Ishikawa (cell line): ENCODE data around the gene TMC5.
A peak's percentile ranks its signal among the peaks of the same experiment; 100 is the strongest.

ENCODE experiments used
- CEBPB ChIP-seq: IDR thresholded peaks from 2 replicates; pipeline ENCODE4 v1.6.1; 2012
- CREB1 ChIP-seq: IDR thresholded peaks from 2 replicates; pipeline ENCODE4 v1.6.1; 2012; ENCODE audit warnings: low read depth
- EGR1 ChIP-seq: IDR thresholded peaks from 2 replicates; pipeline ENCODE4 v1.6.1; 2012
- EP300 ChIP-seq: IDR thresholded peaks from 2 replicates; pipeline ENCODE4 v1.6.1; 2012; ENCODE audit warnings: borderline replicate concordance
- FOXM1 ChIP-seq: IDR thresholded peaks from 2 replicates; pipeline ENCODE4 v1.6.1; 2012; ENCODE audit warnings: low read depth, borderline replicate concordance
- MAX ChIP-seq: IDR thresholded peaks from 2 replicates; pipeline ENCODE4 v1.6.1; 2012
- NFIC ChIP-seq: IDR thresholded peaks from 2 replicates; pipeline ENCODE4 v1.6.1; 2012
- RAD21 ChIP-seq: IDR thresholded peaks from 2 replicates; pipeline ENCODE4 v1.6.1; 2012; ENCODE audit warnings: low read depth
- REST ChIP-seq: IDR thresholded peaks from 2 replicates; pipeline ENCODE4 v1.6.1; 2012; ENCODE audit warnings: low read depth, mild to moderate bottlenecking
- TAF1 ChIP-seq: IDR thresholded peaks from 2 replicates; pipeline ENCODE4 v1.6.1; 2012; ENCODE audit warnings: low read depth, mild to moderate bottlenecking
- TCF12 ChIP-seq: IDR thresholded peaks from 2 replicates; pipeline ENCODE4 v1.6.1; 2012; ENCODE audit warnings: low read depth
- TEAD4 ChIP-seq: IDR thresholded peaks from 2 replicates; pipeline ENCODE4 v1.6.1; 2012
- USF1 ChIP-seq: IDR thresholded peaks from 2 replicates; pipeline ENCODE4 v1.6.1; 2012
- YY1 ChIP-seq: IDR thresholded peaks from 2 replicates; pipeline ENCODE4 v1.6.1; 2012; ENCODE audit warnings: low read depth
- ZBTB7A ChIP-seq: IDR thresholded peaks from 2 replicates; pipeline ENCODE4 v1.6.1; 2012; ENCODE audit warnings: low read depth

TMC5 gene

GRCh38 chr16:19417640-19418039 is at the start of gene TMC5:
Gene TMC5 (plus strand): TSS chr16:19417883. CDS start chr16:19440039, 22,156 bp downstream.
- TF ChIP-seq TAF1: no peak
- no peak for TF ChIP-seq USF1
- TF ChIP-seq YY1: no peak
- TF ChIP-seq ZBTB7A: no peak
- TF ChIP-seq MAX: no peak

- TF ChIP-seq REST (no peak), RAD21 (no peak), TCF12 (no peak), USF1 (no peak), FOXM1 (no peak), YY1 (no peak), CEBPB (no peak), MAX (no peak), TEAD4 (no peak), ZBTB7A (no peak), EP300 (no peak), NFIC (no peak)
Measured at GRCh38 chr16:19374402-19374801, 43.3 kb upstream of the TMC5 start.

- TF ChIP-seq USF1 (0 out of 2 replicates have a peak, but pooled peaks have one; percentile 27), RAD21 (peak; percentile 98), CEBPB (no peak), EGR1 (no peak)
Measured at GRCh38 chr16:19375561-19376158, 42.0 kb upstream of the TMC5 start.

GRCh38 chr16:19377864-19378263 is 39.8 kb upstream of the TMC5 start:
- TF ChIP-seq USF1 (peak; percentile 80), TEAD4 (no peak), MAX (no peak)

GRCh38 chr16:19378511-19378910 is 39.2 kb upstream of the TMC5 start:
- no peak for TF ChIP-seq RAD21

- TF ChIP-seq TEAD4 (no peak), TAF1 (no peak), ZBTB7A (no peak), RAD21 (no peak), FOXM1 (no peak), NFIC (no peak), EP300 (no peak), CREB1 (no peak), MAX (no peak), YY1 (no peak), CEBPB (no peak), REST (no peak), EGR1 (no peak)
Measured at GRCh38 chr16:19379838-19380237, 37.8 kb upstream of the TMC5 start.
